ENCODE results near the gene CRIP3. TPM values are rescaled to one million over a fixed set of nuclear protein-coding genes. Genes with fewer than 3 reads are reported as not detected.

Gene CRIP3
- total and polyA plus RNA-seq, 2 of the 13 experiments (the other 11 are each of a cell fraction or from before 2014, with no cell fraction given): 6.3 to 9.3 TPM

DNA sequence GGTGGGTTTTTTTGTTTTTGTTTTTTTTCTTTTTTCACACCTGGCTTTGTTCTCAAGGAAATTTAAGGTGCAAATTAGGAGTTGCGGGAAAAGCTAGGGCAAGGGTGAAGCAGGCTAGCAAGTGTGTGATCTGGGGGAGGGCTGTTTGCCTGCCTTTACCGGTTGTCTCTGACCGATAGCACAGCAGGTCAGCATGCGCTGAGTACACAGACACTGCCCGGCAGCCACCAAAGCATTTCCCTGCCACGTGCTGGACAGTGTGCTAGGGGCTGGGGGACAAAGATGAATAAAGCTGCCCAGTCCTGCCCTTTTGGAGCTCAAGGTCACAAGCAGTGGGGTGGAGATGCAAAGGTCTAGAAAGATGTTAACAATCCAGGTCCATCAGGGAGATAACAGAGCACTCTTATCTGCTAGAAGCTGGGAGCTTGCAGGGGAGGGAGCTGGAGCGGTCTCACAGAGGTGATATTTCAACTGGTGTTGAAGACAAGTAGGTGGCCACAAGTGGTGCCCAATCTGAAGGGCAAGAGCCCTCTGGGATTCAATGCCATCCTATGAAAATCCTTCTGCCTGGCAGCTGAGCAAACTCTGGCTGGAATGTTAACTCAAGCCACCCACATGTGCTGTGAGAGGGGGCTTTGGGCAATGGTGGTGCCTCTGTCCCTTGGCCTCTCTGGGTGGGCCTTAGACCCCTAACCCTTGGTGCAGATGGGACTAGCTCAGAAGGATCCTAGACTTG, 40.8 kb downstream of the CRIP3 start (continued):
- TF ChIP-seq, protein P1, sequence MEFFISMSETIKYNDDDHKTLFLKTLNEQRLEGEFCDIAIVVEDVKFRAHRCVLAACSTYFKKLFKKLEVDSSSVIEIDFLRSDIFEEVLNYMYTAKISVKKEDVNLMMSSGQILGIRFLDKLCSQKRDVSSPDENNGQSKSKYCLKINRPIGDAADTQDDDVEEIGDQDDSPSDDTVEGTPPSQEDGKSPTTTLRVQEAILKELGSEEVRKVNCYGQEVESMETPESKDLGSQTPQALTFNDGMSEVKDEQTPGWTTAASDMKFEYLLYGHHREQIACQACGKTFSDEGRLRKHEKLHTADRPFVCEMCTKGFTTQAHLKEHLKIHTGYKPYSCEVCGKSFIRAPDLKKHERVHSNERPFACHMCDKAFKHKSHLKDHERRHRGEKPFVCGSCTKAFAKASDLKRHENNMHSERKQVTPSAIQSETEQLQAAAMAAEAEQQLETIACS (CRISPR knock-in tag; IDR thresholded peaks at IDR 0.05): no peak; the same call in 1 of the 2 replicates
- TF ChIP-seq ZNF101 (CRISPR knock-in tag; IDR thresholded peaks at IDR 0.05; ENCODE audit: borderline replicate concordance, low read depth) (0 out of 2 replicates have a peak, but pooled peaks have one; percentile 91), BHLHE40 (IDR thresholded peaks at IDR 0.05; ENCODE audit: low read length) (peak; percentile 98), ZNF230 (CRISPR knock-in tag; IDR thresholded peaks at IDR 0.05) (peak; percentile 95), RBM39 (IDR thresholded peaks at IDR 0.05; ENCODE audit: low read depth, low read length, poor library complexity, severe bottlenecking) (peak; percentile 36), ZNF670 (CRISPR knock-in tag; IDR thresholded peaks at IDR 0.05; ENCODE audit: borderline replicate concordance) (peak; percentile 100), EEA1 (CRISPR knock-in tag; IDR thresholded peaks at IDR 0.05; ENCODE audit: borderline replicate concordance) (0 out of 2 replicates have a peak, but pooled peaks have one; percentile 90), HNRNPK (IDR thresholded peaks at IDR 0.05; ENCODE audit: low read depth, low read length, poor library complexity, severe bottlenecking) (no peak), TRIM24 (CRISPR knock-in tag; IDR thresholded peaks at IDR 0.05) (peak; percentile 98), CHD4 (IDR thresholded peaks at IDR 0.05; ENCODE audit: borderline replicate concordance, low read length) (no peak), ZNF652 (CRISPR knock-in tag; IDR thresholded peaks at IDR 0.05; ENCODE audit: borderline replicate concordance, low read depth) (peak; percentile 65; the same call in 1 of the 2 replicates), MIER3 (CRISPR knock-in tag; IDR thresholded peaks at IDR 0.05; ENCODE audit: borderline replicate concordance) (peak; percentile 100), TGIF2 (CRISPR knock-in tag; IDR thresholded peaks at IDR 0.05) (peak; percentile 97), RBAK (CRISPR knock-in tag; IDR thresholded peaks at IDR 0.05) (peak; percentile 87; the same call in 1 of the 2 replicates), ZBTB8A (CRISPR knock-in tag; IDR thresholded peaks at IDR 0.05; ENCODE audit: borderline replicate concordance, low read depth) (peak; percentile 63; the same call in 1 of the 2 replicates)
- TF ChIP-seq, protein P2, sequence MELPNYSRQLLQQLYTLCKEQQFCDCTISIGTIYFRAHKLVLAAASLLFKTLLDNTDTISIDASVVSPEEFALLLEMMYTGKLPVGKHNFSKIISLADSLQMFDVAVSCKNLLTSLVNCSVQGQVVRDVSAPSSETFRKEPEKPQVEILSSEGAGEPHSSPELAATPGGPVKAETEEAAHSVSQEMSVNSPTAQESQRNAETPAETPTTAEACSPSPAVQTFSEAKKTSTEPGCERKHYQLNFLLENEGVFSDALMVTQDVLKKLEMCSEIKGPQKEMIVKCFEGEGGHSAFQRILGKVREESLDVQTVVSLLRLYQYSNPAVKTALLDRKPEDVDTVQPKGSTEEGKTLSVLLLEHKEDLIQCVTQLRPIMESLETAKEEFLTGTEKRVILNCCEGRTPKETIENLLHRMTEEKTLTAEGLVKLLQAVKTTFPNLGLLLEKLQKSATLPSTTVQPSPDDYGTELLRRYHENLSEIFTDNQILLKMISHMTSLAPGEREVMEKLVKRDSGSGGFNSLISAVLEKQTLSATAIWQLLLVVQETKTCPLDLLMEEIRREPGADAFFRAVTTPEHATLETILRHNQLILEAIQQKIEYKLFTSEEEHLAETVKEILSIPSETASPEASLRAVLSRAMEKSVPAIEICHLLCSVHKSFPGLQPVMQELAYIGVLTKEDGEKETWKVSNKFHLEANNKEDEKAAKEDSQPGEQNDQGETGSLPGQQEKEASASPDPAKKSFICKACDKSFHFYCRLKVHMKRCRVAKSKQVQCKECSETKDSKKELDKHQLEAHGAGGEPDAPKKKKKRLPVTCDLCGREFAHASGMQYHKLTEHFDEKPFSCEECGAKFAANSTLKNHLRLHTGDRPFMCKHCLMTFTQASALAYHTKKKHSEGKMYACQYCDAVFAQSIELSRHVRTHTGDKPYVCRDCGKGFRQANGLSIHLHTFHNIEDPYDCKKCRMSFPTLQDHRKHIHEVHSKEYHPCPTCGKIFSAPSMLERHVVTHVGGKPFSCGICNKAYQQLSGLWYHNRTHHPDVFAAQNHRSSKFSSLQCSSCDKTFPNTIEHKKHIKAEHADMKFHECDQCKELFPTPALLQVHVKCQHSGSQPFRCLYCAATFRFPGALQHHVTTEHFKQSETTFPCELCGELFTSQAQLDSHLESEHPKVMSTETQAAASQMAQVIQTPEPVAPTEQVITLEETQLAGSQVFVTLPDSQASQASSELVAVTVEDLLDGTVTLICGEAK (IDR thresholded peaks at IDR 0.05): no peak
- TF ChIP-seq, protein P2 (CRISPR knock-in tag; IDR thresholded peaks at IDR 0.05): peak; percentile 97
- TF ChIP-seq, protein P3, sequence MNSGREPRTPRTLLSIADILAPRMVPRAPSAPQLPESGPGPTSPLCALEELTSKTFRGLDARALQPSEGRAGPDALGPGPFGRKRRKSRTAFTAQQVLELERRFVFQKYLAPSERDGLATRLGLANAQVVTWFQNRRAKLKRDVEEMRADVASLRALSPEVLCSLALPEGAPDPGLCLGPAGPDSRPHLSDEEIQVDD (CRISPR knock-in tag; IDR thresholded peaks at IDR 0.05; ENCODE audit: borderline replicate concordance): no peak; the same call in 1 of the 2 replicates
